Liver (tissue), 9 donors: Measurements from ENCODE around the gene FKBP11. TPM values are rescaled to one million over a fixed set of nuclear protein-coding genes. Genes with fewer than 3 reads are reported as not detected.

Experiments
- DNase-seq: peaks from one replicate; pipeline ENCODE4 v3.0.0-alpha.2; 2017; ENCODE audit warnings: low spot score
- H3K27ac ChIP-seq, 2 donors: one replicate each; pipeline ENCODE4 v1.7.0; 2013; ENCODE audit warnings: inconsistent platforms in 2 of 2, low read length in 2 of 2, control low read depth in 1 of 2, low read depth in 1 of 2, mild to moderate bottlenecking in 1 of 2
- H3K27me3 ChIP-seq, 4 donors: one replicate each; pipeline versions ENCODE4 v1.6.1 to v1.7.0; 2013; ENCODE audit warnings: low read length in 3 of 4, inconsistent platforms in 1 of 4, mild to moderate bottlenecking in 1 of 4, moderate library complexity in 1 of 4; ENCODE audit not compliant: control insufficient read depth in 4 of 4, insufficient read depth in 4 of 4
- H3K36me3 ChIP-seq, 4 donors: one replicate each; pipeline versions ENCODE4 v1.6.1 to v1.7.0; 2013; ENCODE audit warnings: low read length in 3 of 4, mild to moderate bottlenecking in 3 of 4, low read depth in 1 of 4, moderate library complexity in 1 of 4; ENCODE audit not compliant: control insufficient read depth in 4 of 4, insufficient read depth in 3 of 4
- H3K4me1 ChIP-seq, 4 donors: one replicate each; pipeline versions ENCODE4 v1.6.1 to v1.7.0; 2013; ENCODE audit warnings: low read length in 3 of 4, mild to moderate bottlenecking in 3 of 4, moderate library complexity in 1 of 4; ENCODE audit not compliant: control insufficient read depth in 4 of 4, insufficient read depth in 4 of 4
- H3K4me3 ChIP-seq, 3 donors: one replicate each; pipeline versions ENCODE4 v1.6.1 to v1.7.0; 2013; ENCODE audit warnings: low read length in 3 of 3, control low read depth in 1 of 3, low read depth in 1 of 3, mild to moderate bottlenecking in 1 of 3
- H3K9ac ChIP-seq, 2 donors: one replicate each; pipeline ENCODE4 v1.7.0; 2013; ENCODE audit warnings: low read length in 2 of 2, mild to moderate bottlenecking in 2 of 2, moderate library complexity in 2 of 2, control low read depth in 1 of 2, low read depth in 1 of 2
- H3K9me3 ChIP-seq, 4 donors: one replicate each; pipeline versions ENCODE4 v1.6.1 to v1.7.0; 2013; ENCODE audit warnings: low read length in 3 of 4; ENCODE audit not compliant: control insufficient read depth in 4 of 4
- ATF3 ChIP-seq: IDR thresholded peaks from 2 replicates; pipeline ENCODE4 v1.6.1; 2016; ENCODE audit warnings: antibody characterized with exemption
- EGR1 ChIP-seq, 2 donors: IDR thresholded peaks; 2 replicates each; pipeline ENCODE4 v1.6.1; 2016 to 2018; ENCODE audit warnings: antibody characterized with exemption in 2 of 2, low read depth in 2 of 2
- FOXA1 ChIP-seq: IDR thresholded peaks from 2 replicates; pipeline ENCODE4 v1.6.1; 2016; ENCODE audit warnings: antibody characterized with exemption
- FOXA2 ChIP-seq: IDR thresholded peaks from 2 replicates; pipeline ENCODE4 v1.6.1; 2016; ENCODE audit warnings: antibody characterized with exemption
- GABPA ChIP-seq, 2 donors: IDR thresholded peaks in 1 of 2; conservative IDR thresholded peaks in 1 of 2; 2 replicates each; pipeline ENCODE4 v1.6.1; 2016; ENCODE audit warnings: antibody characterized with exemption in 2 of 2, mild to moderate bottlenecking in 1 of 2, moderate library complexity in 1 of 2
- HNF4A ChIP-seq, 2 donors: conservative IDR thresholded peaks; 2 replicates each; pipeline ENCODE4 v1.6.1; 2016; ENCODE audit warnings: antibody characterized with exemption in 2 of 2, mild to moderate bottlenecking in 2 of 2
- HNF4G ChIP-seq: IDR thresholded peaks from 2 replicates; pipeline ENCODE4 v1.6.1; 2016; ENCODE audit warnings: antibody characterized with exemption
- JUND ChIP-seq, 2 donors: IDR thresholded peaks; 2 replicates each; pipeline ENCODE4 v1.6.1; 2016; ENCODE audit warnings: antibody characterized with exemption in 2 of 2
- MAX ChIP-seq: IDR thresholded peaks from 2 replicates; pipeline ENCODE4 v1.6.1; 2016; ENCODE audit warnings: antibody characterized with exemption
- NR2F2 ChIP-seq: IDR thresholded peaks from 2 replicates; pipeline ENCODE4 v1.6.1; 2016; ENCODE audit warnings: antibody characterized with exemption
- RAD21 ChIP-seq, 2 donors: IDR thresholded peaks; 2 replicates each; pipeline ENCODE4 v1.6.1; 2016; ENCODE audit warnings: antibody characterized with exemption in 2 of 2, mild to moderate bottlenecking in 2 of 2
- REST ChIP-seq: IDR thresholded peaks from 2 replicates; pipeline ENCODE4 v1.6.1; 2016; ENCODE audit warnings: antibody characterized with exemption, mild to moderate bottlenecking
- RXRA ChIP-seq, 2 donors: IDR thresholded peaks; 2 replicates each; pipeline ENCODE4 v1.6.1; 2017 to 2018; ENCODE audit warnings: antibody characterized with exemption in 2 of 2, mild to moderate bottlenecking in 1 of 2
- SP1 ChIP-seq: IDR thresholded peaks from 2 replicates; pipeline ENCODE4 v1.6.1; 2018; ENCODE audit warnings: antibody characterized with exemption, mild to moderate bottlenecking
- TAF1 ChIP-seq: conservative IDR thresholded peaks from 2 replicates; pipeline ENCODE4 v1.6.1; 2016; ENCODE audit warnings: antibody characterized with exemption, mild to moderate bottlenecking
- YY1 ChIP-seq: IDR thresholded peaks from 2 replicates; pipeline ENCODE4 v1.6.1; 2016; ENCODE audit warnings: antibody characterized with exemption, mild to moderate bottlenecking
- ZBTB33 ChIP-seq: IDR thresholded peaks from 2 replicates; pipeline ENCODE4 v1.6.1; 2016; ENCODE audit warnings: antibody characterized with exemption
- WGBS: extraction: QIAGEN DNeasy Blood & Tissue Kit; methylation state at CpG from one replicate; pipeline ENCODE4 v1.1.7; 2013; 5-methylcytosine and 5-hydroxymethylcytosine counted together
- polyA plus RNA-seq, 2 donors: library from polyadenylated mRNA; stranded (reverse) in 1 of 2; unstranded in 1 of 2; fragments of 200-250 nt in 1 of 2; fragments of >200 nt in 1 of 2; fragmentation: Nextera tagmentation in 1 of 2; extraction: Ambion mirVana in 1 of 2; gene quantifications; one replicate each; pipeline versions ENCODE4 v1.2.1 to v1.2.3, GENCODE V29; 2013 to 2015
- total RNA-seq, 2 donors: library from RNA; depleted of rRNA; stranded (reverse); fragments of >200 nt; gene quantifications; one replicate each; pipeline ENCODE4 v1.2.3, GENCODE V29; 2014
- TF ChIP-seq, protein P1 (sequence below): fragments of 150-350 bp; IDR thresholded peaks from 2 replicates; pipeline ENCODE4 v1.5.1; 2017; ENCODE audit warnings: improper control_type of control experiment, low read depth, low read length; ENCODE audit not compliant: missing input control
- donor health status: healthy.
- donor health status: healthy.
- donor health status: healthy.
- donor health status: healthy.
- donor health status: healthy.

Gene FKBP11
- total and polyA plus RNA-seq, 4 donors = 28.6 to 162 (median 64.9) TPM

DNA sequence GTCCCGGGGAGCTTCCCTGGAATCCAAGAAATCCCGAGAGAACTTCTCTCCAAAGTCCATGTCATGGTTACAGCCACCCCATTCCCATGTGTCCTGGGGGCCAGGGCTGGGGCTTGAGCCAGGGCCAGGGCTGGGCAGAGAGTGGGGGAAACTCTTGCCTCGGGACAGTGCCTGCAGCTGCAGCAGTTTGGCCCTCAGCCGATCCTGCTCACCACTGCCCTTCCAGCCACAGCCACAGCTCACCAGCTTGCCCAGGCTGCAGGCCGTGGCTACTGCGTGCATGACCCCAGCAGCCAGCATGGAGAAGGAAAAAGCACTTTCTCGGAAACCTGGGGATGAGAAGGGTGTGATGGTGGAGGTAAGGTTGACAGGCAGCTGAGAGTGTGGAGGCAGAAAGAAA, 42.7 kb upstream of the FKBP11 start:
- Histone ChIP-seq H3K9me3 (no peaks in the 10 kb centered on the region), H3K27ac (no peak overlapping the region), H3K27me3 (peaks cover 0 to 14% (median 7%) of the 10 kb centered on the region in 4 donors), H3K4me1 (peaks cover 0 to 16% (median 6%) of the 10 kb centered on the region in 4 donors), H3K9ac (no peak overlapping the region), H3K4me3 (no peak overlapping the region), H3K36me3 (no peaks in the 10 kb centered on the region)
- WGBS = 74% methylated on average over 7 of the region's 7 CpGs
- DNase-seq = no peak
- TF ChIP-seq MAX = no peak
- no peak for TF ChIP-seq HNF4G
- no peak for TF ChIP-seq EGR1 (IDR thresholded peaks at IDR 0.05; ENCODE audit: low read depth in 2 of 2)
- TF ChIP-seq REST = no peak
- TF ChIP-seq ATF3 = no peak
- TF ChIP-seq RXRA (IDR thresholded peaks at IDR 0.05) = no peak
- no peak for TF ChIP-seq YY1
- TF ChIP-seq TAF1 = no peak
- no peak for TF ChIP-seq FOXA2
- no peak for TF ChIP-seq ZBTB33
- no peak for TF ChIP-seq SP1
- no peak for TF ChIP-seq RAD21 (IDR thresholded peaks at IDR 0.05)

- no peak overlapping the region for H3K4me3 ChIP-seq
- H3K27me3 ChIP-seq = peaks cover 0 to 11% (median 5%) of the 10 kb centered on the region in 4 donors
- no peaks in the 10 kb centered on the region for H3K36me3 ChIP-seq
- WGBS = 56% methylated on average over 20 of the region's 20 CpGs
- no peaks in the 10 kb centered on the region for H3K9me3 ChIP-seq
- peaks cover 0 to 9% (median 5%) of the 10 kb centered on the region in 4 donors for H3K4me1 ChIP-seq
- TF ChIP-seq FOXA1 (no peak), ZBTB33 (no peak), FOXA2 (no peak), NR2F2 (no peak), HNF4G (no peak), GABPA (IDR thresholded peaks at IDR 0.05 in 1 of 2, conservative IDR thresholded peaks at IDR 0.05 in 1 of 2) (no peak), JUND (IDR thresholded peaks at IDR 0.05) (no peak), RAD21 (IDR thresholded peaks at IDR 0.05) (no peak), ATF3 (no peak), YY1 (no peak), HNF4A (conservative IDR thresholded peaks at IDR 0.05) (no peak), EGR1 (IDR thresholded peaks at IDR 0.05; ENCODE audit: low read depth in 2 of 2) (no peak), TAF1 (no peak), SP1 (no peak), RXRA (IDR thresholded peaks at IDR 0.05) (no peak)
- TF ChIP-seq, protein P1, sequence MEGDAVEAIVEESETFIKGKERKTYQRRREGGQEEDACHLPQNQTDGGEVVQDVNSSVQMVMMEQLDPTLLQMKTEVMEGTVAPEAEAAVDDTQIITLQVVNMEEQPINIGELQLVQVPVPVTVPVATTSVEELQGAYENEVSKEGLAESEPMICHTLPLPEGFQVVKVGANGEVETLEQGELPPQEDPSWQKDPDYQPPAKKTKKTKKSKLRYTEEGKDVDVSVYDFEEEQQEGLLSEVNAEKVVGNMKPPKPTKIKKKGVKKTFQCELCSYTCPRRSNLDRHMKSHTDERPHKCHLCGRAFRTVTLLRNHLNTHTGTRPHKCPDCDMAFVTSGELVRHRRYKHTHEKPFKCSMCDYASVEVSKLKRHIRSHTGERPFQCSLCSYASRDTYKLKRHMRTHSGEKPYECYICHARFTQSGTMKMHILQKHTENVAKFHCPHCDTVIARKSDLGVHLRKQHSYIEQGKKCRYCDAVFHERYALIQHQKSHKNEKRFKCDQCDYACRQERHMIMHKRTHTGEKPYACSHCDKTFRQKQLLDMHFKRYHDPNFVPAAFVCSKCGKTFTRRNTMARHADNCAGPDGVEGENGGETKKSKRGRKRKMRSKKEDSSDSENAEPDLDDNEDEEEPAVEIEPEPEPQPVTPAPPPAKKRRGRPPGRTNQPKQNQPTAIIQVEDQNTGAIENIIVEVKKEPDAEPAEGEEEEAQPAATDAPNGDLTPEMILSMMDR = no peak
- no peak overlapping the region for H3K9ac ChIP-seq
- DNase-seq = no peak
- H3K27ac ChIP-seq = no peak overlapping the region
Observed at GRCh38 chr12:48966177-48966895, 41.0 kb upstream of the FKBP11 start.
